ENCODE results near the gene NACC2.

GRCh38 chr9:136021171-136021871, 73.8 kb downstream of the NACC2 start:
- TF ChIP-seq EZH2phosphoT487 (IDR thresholded peaks at IDR 0.05; ENCODE audit: low read depth, severe bottlenecking, unreplicated experiment) (no peak), CTCF (IDR thresholded peaks at IDR 0.05; ENCODE audit: poor library complexity) (no peak), EZH2 (IDR thresholded peaks at IDR 0.05; ENCODE audit: borderline replicate concordance) (no peak)

Data from hepatocyte (in vitro differentiated cells).